ENCODE results near the gene KCND2. TPM values are rescaled to one million over a fixed set of nuclear protein-coding genes. Genes with fewer than 3 reads are reported as not detected.

Gene KCND2
- total RNA-seq, 1 experiment from 2014 or later = not detected

GRCh38 chr7:120521761-120522737, 249.1 kb downstream of the KCND2 start:
- Histone ChIP-seq H3K27me3 (ENCODE audit: control insufficient read depth, insufficient read depth, low read length) (no peaks in the 10 kb centered on the region), H3K36me3 (ENCODE audit: control insufficient read depth, insufficient read depth, low read length) (no peaks in the 10 kb centered on the region), H3K4me1 (ENCODE audit: control insufficient read depth, insufficient read depth, low read length) (no peaks in the 10 kb centered on the region), H3K4me3 (ENCODE audit: low read depth in 2 of 2, low read length in 2 of 2) (no peak overlapping the region), H3K27ac (ENCODE audit: low read length) (no peak overlapping the region), H3K9me3 (ENCODE audit: control insufficient read depth, insufficient read depth, low read depth, low read length) (no peaks in the 10 kb centered on the region)
- DNase-seq (ENCODE audit: low read depth, low spot score) (no peak), ATAC-seq (no peak)
- intact Hi-C loops (cut with micrococcal nuclease; ENCODE audit: unreplicated experiment) = no loop called here
- CTCF ChIA-PET = no interaction called here
- POLR2A ChIA-PET = no interaction called here
- TF ChIP-seq POLR2AphosphoS5 (IDR thresholded peaks at IDR 0.05; ENCODE audit: low read depth, low read length) (no peak), SIN3A (IDR thresholded peaks at IDR 0.05; ENCODE audit: borderline replicate concordance, insufficient read depth, low read depth, low read length) (no peak), TCF7L2 (IDR thresholded peaks at IDR 0.05; ENCODE audit: low read depth, low read length) (no peak), CTCF (IDR thresholded peaks at IDR 0.05) (no peak), REST (IDR thresholded peaks at IDR 0.05; ENCODE audit: insufficient read depth in 1 of 2, low read depth in 2 of 2, low read length in 1 of 2) (no peak)
- in situ Hi-C loops (cut with HindIII; ENCODE audit: low pct_unique_long_range_greater_than_20kb, low sequenced_read_pairs) = no loop called here
- BruUV-seq (replicated peaks) = no TSS peak

- no peak for TF ChIP-seq POLR2AphosphoS5 (IDR thresholded peaks at IDR 0.05; ENCODE audit: low read depth, low read length)
- TF ChIP-seq REST (IDR thresholded peaks at IDR 0.05; ENCODE audit: insufficient read depth in 1 of 2, low read depth in 2 of 2, low read length in 1 of 2) = no peak
- TF ChIP-seq CTCF (IDR thresholded peaks at IDR 0.05) = no peak
- TF ChIP-seq SIN3A (IDR thresholded peaks at IDR 0.05; ENCODE audit: borderline replicate concordance, insufficient read depth, low read depth, low read length) = no peak
- no peak for TF ChIP-seq TCF7L2 (IDR thresholded peaks at IDR 0.05; ENCODE audit: low read depth, low read length)
- Histone ChIP-seq H3K27ac (ENCODE audit: low read length) (no peak overlapping the region), H3K4me3 (ENCODE audit: low read depth in 2 of 2, low read length in 2 of 2) (no peak overlapping the region), H3K27me3 (ENCODE audit: control insufficient read depth, insufficient read depth, low read length) (no peaks in the 10 kb centered on the region), H3K4me1 (ENCODE audit: control insufficient read depth, insufficient read depth, low read length) (no peaks in the 10 kb centered on the region), H3K9me3 (ENCODE audit: control insufficient read depth, insufficient read depth, low read depth, low read length) (no peaks in the 10 kb centered on the region), H3K36me3 (ENCODE audit: control insufficient read depth, insufficient read depth, low read length) (no peaks in the 10 kb centered on the region)
- CTCF ChIA-PET = no interaction called here
- POLR2A ChIA-PET = no interaction called here
- BruUV-seq (replicated peaks) = no TSS peak
- intact Hi-C loops (cut with micrococcal nuclease; ENCODE audit: unreplicated experiment) = no loop called here
- ATAC-seq (no peak), DNase-seq (ENCODE audit: low read depth, low spot score) (no peak)
- in situ Hi-C loops (cut with HindIII; ENCODE audit: low pct_unique_long_range_greater_than_20kb, low sequenced_read_pairs) = no loop called here
Measured at GRCh38 chr7:120523985-120524384, 251.0 kb downstream of the KCND2 start.

Measured in Panc1 (cell line).